8988T (cell line): ENCODE data around the gene USE1.

Source experiments
- DNase-seq: peaks from one replicate; pipeline ENCODE4 v3.0.0; 2011

USE1 gene

GRCh38 chr19:17235971-17236777 is 21.0 kb downstream of the USE1 start:
- DNase-seq: peak; percentile 66

GRCh38 chr19:17236811-17237543 is 21.8 kb downstream of the USE1 start:
- DNase-seq: no peak

- DNase-seq: no peak
These were observed 22.9 kb downstream of the USE1 start for GRCh38 chr19:17237747-17238706.

GRCh38 chr19:17240062-17240752 is 25.1 kb downstream of the USE1 start:
- peak; percentile 21 for DNase-seq

- no peak for DNase-seq
These were observed 25.8 kb downstream of the USE1 start for GRCh38 chr19:17240826-17241399.

GRCh38 chr19:17242431-17243208 is 27.5 kb downstream of the USE1 start:
- peak; percentile 33 for DNase-seq

- DNase-seq: peak; percentile 48
These were observed 28.2 kb downstream of the USE1 start for GRCh38 chr19:17243211-17243829.

- DNase-seq: peak; percentile 75
These were observed 28.9 kb downstream of the USE1 start for GRCh38 chr19:17243830-17244617.

GRCh38 chr19:17244618-17245534 is 29.7 kb downstream of the USE1 start:
- peak; percentile 46 for DNase-seq

- no peak for DNase-seq
These were observed 30.4 kb downstream of the USE1 start, which contains the start of gene NR2F6 for GRCh38 chr19:17245535-17245984. Gene NR2F6 (minus strand): TSS chr19:17245919. CDS start chr19:17245220, 699 bp downstream.

GRCh38 chr19:17246681-17247425 is 31.7 kb downstream of the USE1 start:
- peak; percentile 21 for DNase-seq

- DNase-seq: peak; percentile 47
These were observed 33.0 kb downstream of the USE1 start for GRCh38 chr19:17248011-17248776.

- no peak for DNase-seq
These were observed 34.9 kb downstream of the USE1 start for GRCh38 chr19:17249887-17250548.

GRCh38 chr19:17254636-17255035 is 39.5 kb downstream of the USE1 start:
- no peak for DNase-seq

GRCh38 chr19:17255150-17255621 is 40.0 kb downstream of the USE1 start:
- DNase-seq: no peak

GRCh38 chr19:17256130-17256529 is 41.0 kb downstream of the USE1 start:
- DNase-seq: no peak
